GM23338 (cell line): ENCODE data around the gene PRKCH. TPM values are rescaled to one million over a fixed set of nuclear protein-coding genes. Genes with fewer than 3 reads are reported as not detected.
A peak's percentile ranks its signal among the peaks of the same experiment; 100 is the strongest.

Experiments used
- ATAC-seq: fragments of 200-7000 bp; cut with Tn5 transposase; 3 replicates; pipeline ENCODE4 v1.9.1; 2020
- DNase-seq: peaks from one replicate; pipeline ENCODE4 v3.0.0-alpha.2; 2015; ENCODE audit warnings: low spot score
- H2AFZ ChIP-seq: fragments of 200-600 bp; sonication (generic); 2 replicates; pipeline ENCODE4 v1.8.0; 2016; ENCODE audit warnings: antibody characterized with exemption, mild to moderate bottlenecking, moderate library complexity
- H3F3A ChIP-seq: fragments of 200-600 bp; sonication (generic); replicated peaks from 2 replicates; pipeline ENCODE4 v1.8.0; 2017; ENCODE audit warnings: antibody characterized with exemption, mixed run types, low read depth
- H3K27ac ChIP-seq: fragments of 200-600 bp; sonication (generic); 2 replicates; pipeline ENCODE4 v1.6.1; 2016; ENCODE audit warnings: low read depth
- H3K27me3 ChIP-seq: fragments of 200-600 bp; sonication (generic); 2 replicates; pipeline ENCODE4 v1.8.0; 2016; ENCODE audit warnings: mild to moderate bottlenecking, mixed run types, moderate library complexity; ENCODE audit not compliant: insufficient read depth
- H3K36me3 ChIP-seq: fragments of 200-600 bp; sonication (generic); 2 replicates; pipeline ENCODE4 v1.8.0; 2016; ENCODE audit warnings: mild to moderate bottlenecking; ENCODE audit not compliant: insufficient read depth
- H3K4me1 ChIP-seq: fragments of 200-600 bp; sonication (generic); 2 replicates; pipeline ENCODE4 v1.8.0; 2016; ENCODE audit warnings: mild to moderate bottlenecking, moderate library complexity; ENCODE audit not compliant: insufficient read depth
- H3K4me2 ChIP-seq: fragments of 200-600 bp; sonication (generic); 2 replicates; pipeline ENCODE4 v1.7.1; 2017; ENCODE audit warnings: mixed run types
- H3K4me3 ChIP-seq: fragments of 200-600 bp; sonication (generic); 2 replicates; pipeline ENCODE4 v1.6.1; 2016; ENCODE audit warnings: mixed run types
- H3K79me2 ChIP-seq: fragments of 200-600 bp; sonication (generic); replicated peaks from 2 replicates; pipeline ENCODE4 v1.8.0; 2017; ENCODE audit warnings: mild to moderate bottlenecking; ENCODE audit not compliant: insufficient read depth
- H3K9me2 ChIP-seq: fragments of 200-600 bp; sonication (generic); 2 replicates; pipeline ENCODE4 v1.8.0; 2017; ENCODE audit not compliant: insufficient read depth
- H4K20me1 ChIP-seq: fragments of 200-600 bp; sonication (generic); replicated peaks from 2 replicates; pipeline ENCODE4 v1.8.0; 2017; ENCODE audit warnings: mild to moderate bottlenecking; ENCODE audit not compliant: insufficient read depth
- H3K27ac Mint-ChIP-seq: 2 replicates; pipeline ENCODE4 v1.8.0; 2020; ENCODE audit warnings: inconsistent platforms, mild to moderate bottlenecking, moderate library complexity, mixed read lengths
- H3K27me3 Mint-ChIP-seq: 3 replicates; pipeline ENCODE4 v1.8.0; 2022; ENCODE audit warnings: low read depth, mild to moderate bottlenecking, moderate library complexity, mixed read lengths, inconsistent platforms; ENCODE audit not compliant: insufficient read depth, poor library complexity
- H3K36me3 Mint-ChIP-seq: 3 replicates; pipeline ENCODE4 v1.8.0; 2021; ENCODE audit warnings: low read depth, mild to moderate bottlenecking, inconsistent platforms, moderate library complexity, mixed read lengths
- H3K4me1 Mint-ChIP-seq: 3 replicates; pipeline ENCODE4 v1.8.0; 2020; ENCODE audit warnings: mild to moderate bottlenecking, inconsistent platforms, mixed read lengths
- H3K4me3 Mint-ChIP-seq: 3 replicates; pipeline ENCODE4 v1.8.0; 2021; ENCODE audit warnings: moderate library complexity, mild to moderate bottlenecking, inconsistent platforms, mixed read lengths
- H3K9me3 Mint-ChIP-seq: 3 replicates; pipeline ENCODE4 v1.8.0; 2020; ENCODE audit warnings: moderate library complexity, mild to moderate bottlenecking, inconsistent platforms, mixed read lengths
- CREB1 ChIP-seq: fragments of 250-450 bp; sonication (Bioruptor Pico); IDR thresholded peaks from 2 replicates; pipeline ENCODE4 v1.5.0; 2020; ENCODE audit warnings: low read depth, mild to moderate bottlenecking, moderate library complexity
- EZH2 ChIP-seq: fragments of 200-600 bp; sonication (generic); IDR thresholded peaks from one replicate; pipeline ENCODE4 v1.8.0; 2017; ENCODE audit warnings: antibody characterized with exemption, mild to moderate bottlenecking, low read depth; ENCODE audit not compliant: unreplicated experiment
- EZH2phosphoT487 ChIP-seq: fragments of 200-600 bp; sonication (generic); IDR thresholded peaks from one replicate; pipeline ENCODE4 v1.8.1; 2018; ENCODE audit warnings: antibody characterized with exemption; ENCODE audit not compliant: unreplicated experiment
- JUNB ChIP-seq: IDR thresholded peaks from one replicate; pipeline ENCODE4 v1.6.1; 2016; ENCODE audit warnings: antibody characterized with exemption; ENCODE audit not compliant: unreplicated experiment
- NANOG ChIP-seq: IDR thresholded peaks from 2 replicates; pipeline ENCODE4 v1.6.1; 2016; ENCODE audit warnings: antibody characterized with exemption, borderline replicate concordance
- POLR2AphosphoS5 ChIP-seq: IDR thresholded peaks from 2 replicates; pipeline ENCODE4 v1.6.1; 2016; ENCODE audit warnings: antibody characterized with exemption, low read depth
- ZNF114 ChIP-seq: fragments of 250-450 bp; sonication (Bioruptor Pico); IDR thresholded peaks from 2 replicates; pipeline ENCODE4 v1.5.0; 2020; ENCODE audit warnings: mild to moderate bottlenecking, moderate library complexity
- ZNF331 ChIP-seq: fragments of 250-450 bp; sonication (Bioruptor Pico); IDR thresholded peaks from 2 replicates; pipeline ENCODE4 v1.5.0; 2020; ENCODE audit warnings: low read depth, mild to moderate bottlenecking, moderate library complexity
- polyA plus RNA-seq: library from polyadenylated mRNA; unstranded; fragments of >200 nt; fragmentation: Nextera tagmentation; extraction: Ambion mirVana; gene quantifications from 2 replicates; pipeline ENCODE4 v1.2.1, GENCODE V29; 2016
- total RNA-seq: library from RNA; depleted of rRNA; stranded (reverse); fragments of >200 nt; shearing (Covaris generic); gene quantifications from 2 replicates; pipeline ENCODE4 v1.2.3, GENCODE V29; 2014
- TF ChIP-seq, protein P1 (sequence below): IDR thresholded peaks from one replicate; pipeline ENCODE4 v1.6.1; 2018; ENCODE audit warnings: antibody characterized with exemption; ENCODE audit not compliant: unreplicated experiment
- TF ChIP-seq, protein P2 (sequence below): fragments of 250-450 bp; sonication (Bioruptor Pico); IDR thresholded peaks from 2 replicates; pipeline ENCODE4 v1.5.0; 2020; ENCODE audit warnings: mild to moderate bottlenecking, moderate library complexity
- TF ChIP-seq, protein P3 (sequence below): IDR thresholded peaks from 2 replicates; pipeline ENCODE4 v1.6.1; 2016; ENCODE audit warnings: antibody characterized with exemption
- TF ChIP-seq, protein P4 (sequence below), 2 experiments: fragments of 200-600 bp in 1 of 2; sonication (generic) in 1 of 2; conservative IDR thresholded peaks; 2 replicates each; pipeline versions ENCODE4 v1.5.1 to v1.6.1; 2016 to 2017; ENCODE audit warnings: antibody characterized with exemption in 2 of 2, low read depth in 2 of 2, mild to moderate bottlenecking in 2 of 2, moderate library complexity in 1 of 2

The PRKCH gene
- total and polyA plus RNA-seq, 2 experiments from 2014 or later, result 5.4 to 10.1 TPM

DNA sequence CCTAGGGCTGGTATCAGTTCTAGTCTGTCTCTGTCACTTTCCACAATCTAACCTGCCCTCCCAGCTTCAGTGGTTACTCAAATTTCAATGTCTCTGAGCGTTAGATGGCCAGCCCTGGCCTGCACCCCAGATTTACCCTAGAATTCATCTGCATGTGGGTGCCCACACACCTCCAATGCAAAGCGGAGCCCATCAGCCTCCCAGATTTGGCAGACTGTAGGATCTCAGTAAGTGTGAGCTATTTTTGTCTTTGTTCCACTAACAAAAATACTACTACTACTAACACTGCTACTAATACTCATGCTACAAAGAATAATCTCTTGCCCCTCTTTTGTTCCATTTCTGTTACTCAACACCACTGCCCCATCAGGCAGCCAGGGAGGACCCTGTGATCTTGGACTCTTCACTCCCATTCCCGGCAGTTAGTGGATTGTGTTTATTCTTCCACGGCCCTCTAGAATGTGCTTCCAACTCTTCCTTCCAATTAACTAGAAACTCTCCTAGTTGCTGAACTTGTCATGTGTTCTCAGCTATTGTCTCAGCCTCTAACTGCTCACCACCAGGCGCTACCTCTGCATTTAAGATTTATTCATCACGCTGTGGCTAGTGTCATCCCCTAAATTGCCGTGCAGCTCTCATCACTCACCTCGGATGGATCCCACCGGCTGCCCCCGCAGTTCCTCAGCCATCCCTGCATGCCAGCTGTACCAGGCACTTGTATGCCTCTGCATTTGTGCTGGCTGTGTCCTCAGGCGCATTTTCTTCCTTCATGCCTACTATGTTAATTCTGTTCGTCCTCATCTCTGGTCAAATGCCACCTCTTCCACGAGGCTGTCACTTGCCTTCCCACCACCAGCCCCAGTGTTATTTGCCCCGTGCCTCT is 223.3 kb downstream of the PRKCH start:
- Histone ChIP-seq H4K20me1 (no peaks in the 10 kb centered on the region), H3F3A (no peaks in the 10 kb centered on the region), H3K4me1 (no peaks in the 10 kb centered on the region), H3K36me3 (no peaks in the 10 kb centered on the region), H3K79me2 (no peaks in the 10 kb centered on the region), H3K27ac (no peak overlapping the region), H3K9me2 (no peaks in the 10 kb centered on the region; the same call in 1 of the 2 replicates), H3K27me3 (no peaks in the 10 kb centered on the region), H2AFZ (no peak overlapping the region), H3K4me2 (no peak overlapping the region), H3K4me3 (no peak overlapping the region)
- Mint-ChIP-seq H3K9me3 (no peaks in the 10 kb centered on the region), H3K27me3 (peaks cover 2% of the 10 kb centered on the region), H3K27ac (peak overlapping the region; percentile 16; the same call in 1 of the 2 replicates), H3K4me1 (peaks cover 16% of the 10 kb centered on the region), H3K4me3 (no peak overlapping the region), H3K36me3 (no peaks in the 10 kb centered on the region; the same call in 2 of the 3 replicates)
- ATAC-seq (no peak), DNase-seq (no peak)
- no peak for TF ChIP-seq CREB1 (CRISPR knock-in tag)
- TF ChIP-seq ZNF331, result no peak
- TF ChIP-seq NANOG, result no peak
- TF ChIP-seq JUNB, result no peak
- TF ChIP-seq, protein P1, sequence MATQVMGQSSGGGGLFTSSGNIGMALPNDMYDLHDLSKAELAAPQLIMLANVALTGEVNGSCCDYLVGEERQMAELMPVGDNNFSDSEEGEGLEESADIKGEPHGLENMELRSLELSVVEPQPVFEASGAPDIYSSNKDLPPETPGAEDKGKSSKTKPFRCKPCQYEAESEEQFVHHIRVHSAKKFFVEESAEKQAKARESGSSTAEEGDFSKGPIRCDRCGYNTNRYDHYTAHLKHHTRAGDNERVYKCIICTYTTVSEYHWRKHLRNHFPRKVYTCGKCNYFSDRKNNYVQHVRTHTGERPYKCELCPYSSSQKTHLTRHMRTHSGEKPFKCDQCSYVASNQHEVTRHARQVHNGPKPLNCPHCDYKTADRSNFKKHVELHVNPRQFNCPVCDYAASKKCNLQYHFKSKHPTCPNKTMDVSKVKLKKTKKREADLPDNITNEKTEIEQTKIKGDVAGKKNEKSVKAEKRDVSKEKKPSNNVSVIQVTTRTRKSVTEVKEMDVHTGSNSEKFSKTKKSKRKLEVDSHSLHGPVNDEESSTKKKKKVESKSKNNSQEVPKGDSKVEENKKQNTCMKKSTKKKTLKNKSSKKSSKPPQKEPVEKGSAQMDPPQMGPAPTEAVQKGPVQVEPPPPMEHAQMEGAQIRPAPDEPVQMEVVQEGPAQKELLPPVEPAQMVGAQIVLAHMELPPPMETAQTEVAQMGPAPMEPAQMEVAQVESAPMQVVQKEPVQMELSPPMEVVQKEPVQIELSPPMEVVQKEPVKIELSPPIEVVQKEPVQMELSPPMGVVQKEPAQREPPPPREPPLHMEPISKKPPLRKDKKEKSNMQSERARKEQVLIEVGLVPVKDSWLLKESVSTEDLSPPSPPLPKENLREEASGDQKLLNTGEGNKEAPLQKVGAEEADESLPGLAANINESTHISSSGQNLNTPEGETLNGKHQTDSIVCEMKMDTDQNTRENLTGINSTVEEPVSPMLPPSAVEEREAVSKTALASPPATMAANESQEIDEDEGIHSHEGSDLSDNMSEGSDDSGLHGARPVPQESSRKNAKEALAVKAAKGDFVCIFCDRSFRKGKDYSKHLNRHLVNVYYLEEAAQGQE, result no peak
- TF ChIP-seq, protein P2, sequence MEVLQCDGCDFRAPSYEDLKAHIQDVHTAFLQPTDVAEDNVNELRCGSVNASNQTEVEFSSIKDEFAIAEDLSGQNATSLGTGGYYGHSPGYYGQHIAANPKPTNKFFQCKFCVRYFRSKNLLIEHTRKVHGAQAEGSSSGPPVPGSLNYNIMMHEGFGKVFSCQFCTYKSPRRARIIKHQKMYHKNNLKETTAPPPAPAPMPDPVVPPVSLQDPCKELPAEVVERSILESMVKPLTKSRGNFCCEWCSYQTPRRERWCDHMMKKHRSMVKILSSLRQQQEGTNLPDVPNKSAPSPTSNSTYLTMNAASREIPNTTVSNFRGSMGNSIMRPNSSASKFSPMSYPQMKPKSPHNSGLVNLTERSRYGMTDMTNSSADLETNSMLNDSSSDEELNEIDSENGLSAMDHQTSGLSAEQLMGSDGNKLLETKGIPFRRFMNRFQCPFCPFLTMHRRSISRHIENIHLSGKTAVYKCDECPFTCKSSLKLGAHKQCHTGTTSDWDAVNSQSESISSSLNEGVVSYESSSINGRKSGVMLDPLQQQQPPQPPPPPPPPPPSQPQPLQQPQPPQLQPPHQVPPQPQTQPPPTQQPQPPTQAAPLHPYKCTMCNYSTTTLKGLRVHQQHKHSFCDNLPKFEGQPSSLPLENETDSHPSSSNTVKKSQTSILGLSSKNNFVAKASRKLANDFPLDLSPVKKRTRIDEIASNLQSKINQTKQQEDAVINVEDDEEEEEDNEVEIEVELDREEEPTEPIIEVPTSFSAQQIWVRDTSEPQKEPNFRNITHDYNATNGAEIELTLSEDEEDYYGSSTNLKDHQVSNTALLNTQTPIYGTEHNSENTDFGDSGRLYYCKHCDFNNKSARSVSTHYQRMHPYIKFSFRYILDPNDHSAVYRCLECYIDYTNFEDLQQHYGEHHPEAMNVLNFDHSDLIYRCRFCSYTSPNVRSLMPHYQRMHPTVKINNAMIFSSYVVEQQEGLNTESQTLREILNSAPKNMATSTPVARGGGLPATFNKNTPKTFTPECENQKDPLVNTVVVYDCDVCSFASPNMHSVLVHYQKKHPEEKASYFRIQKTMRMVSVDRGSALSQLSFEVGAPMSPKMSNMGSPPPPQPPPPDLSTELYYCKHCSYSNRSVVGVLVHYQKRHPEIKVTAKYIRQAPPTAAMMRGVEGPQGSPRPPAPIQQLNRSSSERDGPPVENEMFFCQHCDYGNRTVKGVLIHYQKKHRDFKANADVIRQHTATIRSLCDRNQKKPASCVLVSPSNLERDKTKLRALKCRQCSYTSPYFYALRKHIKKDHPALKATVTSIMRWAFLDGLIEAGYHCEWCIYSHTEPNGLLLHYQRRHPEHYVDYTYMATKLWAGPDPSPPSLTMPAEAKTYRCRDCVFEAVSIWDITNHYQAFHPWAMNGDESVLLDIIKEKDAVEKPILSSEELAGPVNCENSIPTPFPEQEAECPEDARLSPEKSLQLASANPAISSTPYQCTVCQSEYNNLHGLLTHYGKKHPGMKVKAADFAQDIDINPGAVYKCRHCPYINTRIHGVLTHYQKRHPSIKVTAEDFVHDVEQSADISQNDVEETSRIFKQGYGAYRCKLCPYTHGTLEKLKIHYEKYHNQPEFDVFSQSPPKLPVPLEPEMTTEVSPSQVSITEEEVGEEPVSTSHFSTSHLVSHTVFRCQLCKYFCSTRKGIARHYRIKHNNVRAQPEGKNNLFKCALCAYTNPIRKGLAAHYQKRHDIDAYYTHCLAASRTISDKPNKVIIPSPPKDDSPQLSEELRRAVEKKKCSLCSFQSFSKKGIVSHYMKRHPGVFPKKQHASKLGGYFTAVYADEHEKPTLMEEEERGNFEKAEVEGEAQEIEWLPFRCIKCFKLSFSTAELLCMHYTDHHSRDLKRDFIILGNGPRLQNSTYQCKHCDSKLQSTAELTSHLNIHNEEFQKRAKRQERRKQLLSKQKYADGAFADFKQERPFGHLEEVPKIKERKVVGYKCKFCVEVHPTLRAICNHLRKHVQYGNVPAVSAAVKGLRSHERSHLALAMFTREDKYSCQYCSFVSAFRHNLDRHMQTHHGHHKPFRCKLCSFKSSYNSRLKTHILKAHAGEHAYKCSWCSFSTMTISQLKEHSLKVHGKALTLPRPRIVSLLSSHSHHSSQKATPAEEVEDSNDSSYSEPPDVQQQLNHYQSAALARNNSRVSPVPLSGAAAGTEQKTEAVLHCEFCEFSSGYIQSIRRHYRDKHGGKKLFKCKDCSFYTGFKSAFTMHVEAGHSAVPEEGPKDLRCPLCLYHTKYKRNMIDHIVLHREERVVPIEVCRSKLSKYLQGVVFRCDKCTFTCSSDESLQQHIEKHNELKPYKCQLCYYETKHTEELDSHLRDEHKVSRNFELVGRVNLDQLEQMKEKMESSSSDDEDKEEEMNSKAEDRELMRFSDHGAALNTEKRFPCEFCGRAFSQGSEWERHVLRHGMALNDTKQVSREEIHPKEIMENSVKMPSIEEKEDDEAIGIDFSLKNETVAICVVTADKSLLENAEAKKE (CRISPR knock-in tag), result no peak
- TF ChIP-seq, protein P3, sequence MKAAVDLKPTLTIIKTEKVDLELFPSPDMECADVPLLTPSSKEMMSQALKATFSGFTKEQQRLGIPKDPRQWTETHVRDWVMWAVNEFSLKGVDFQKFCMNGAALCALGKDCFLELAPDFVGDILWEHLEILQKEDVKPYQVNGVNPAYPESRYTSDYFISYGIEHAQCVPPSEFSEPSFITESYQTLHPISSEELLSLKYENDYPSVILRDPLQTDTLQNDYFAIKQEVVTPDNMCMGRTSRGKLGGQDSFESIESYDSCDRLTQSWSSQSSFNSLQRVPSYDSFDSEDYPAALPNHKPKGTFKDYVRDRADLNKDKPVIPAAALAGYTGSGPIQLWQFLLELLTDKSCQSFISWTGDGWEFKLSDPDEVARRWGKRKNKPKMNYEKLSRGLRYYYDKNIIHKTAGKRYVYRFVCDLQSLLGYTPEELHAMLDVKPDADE, result no peak
- no peak for TF ChIP-seq EZH2
- no peak for TF ChIP-seq EZH2phosphoT487
- no peak for TF ChIP-seq ZNF114 (CRISPR knock-in tag)
- no peak for TF ChIP-seq POLR2AphosphoS5
- TF ChIP-seq, protein P4, sequence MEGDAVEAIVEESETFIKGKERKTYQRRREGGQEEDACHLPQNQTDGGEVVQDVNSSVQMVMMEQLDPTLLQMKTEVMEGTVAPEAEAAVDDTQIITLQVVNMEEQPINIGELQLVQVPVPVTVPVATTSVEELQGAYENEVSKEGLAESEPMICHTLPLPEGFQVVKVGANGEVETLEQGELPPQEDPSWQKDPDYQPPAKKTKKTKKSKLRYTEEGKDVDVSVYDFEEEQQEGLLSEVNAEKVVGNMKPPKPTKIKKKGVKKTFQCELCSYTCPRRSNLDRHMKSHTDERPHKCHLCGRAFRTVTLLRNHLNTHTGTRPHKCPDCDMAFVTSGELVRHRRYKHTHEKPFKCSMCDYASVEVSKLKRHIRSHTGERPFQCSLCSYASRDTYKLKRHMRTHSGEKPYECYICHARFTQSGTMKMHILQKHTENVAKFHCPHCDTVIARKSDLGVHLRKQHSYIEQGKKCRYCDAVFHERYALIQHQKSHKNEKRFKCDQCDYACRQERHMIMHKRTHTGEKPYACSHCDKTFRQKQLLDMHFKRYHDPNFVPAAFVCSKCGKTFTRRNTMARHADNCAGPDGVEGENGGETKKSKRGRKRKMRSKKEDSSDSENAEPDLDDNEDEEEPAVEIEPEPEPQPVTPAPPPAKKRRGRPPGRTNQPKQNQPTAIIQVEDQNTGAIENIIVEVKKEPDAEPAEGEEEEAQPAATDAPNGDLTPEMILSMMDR (conservative IDR thresholded peaks at IDR 0.05; ENCODE audit: low read depth in 2 of 2), result no peak
